OCI-LY3 (cell line): ENCODE data around the gene VAV3.

Experiments
- EZH2phosphoT487 ChIP-seq: fragments of 200-600 bp; shearing (Covaris generic); IDR thresholded peaks from 2 replicates; pipeline ENCODE4 v1.6.1; 2018; ENCODE audit warnings: antibody characterized with exemption, mixed run types, low read depth
- TF ChIP-seq, protein P1 (sequence below): fragments of 200-600, 300-600 bp; sonication (generic); IDR thresholded peaks from 2 replicates; pipeline ENCODE4 v1.5.1; 2014; ENCODE audit warnings: antibody characterized with exemption, low read length, low read depth

DNA sequence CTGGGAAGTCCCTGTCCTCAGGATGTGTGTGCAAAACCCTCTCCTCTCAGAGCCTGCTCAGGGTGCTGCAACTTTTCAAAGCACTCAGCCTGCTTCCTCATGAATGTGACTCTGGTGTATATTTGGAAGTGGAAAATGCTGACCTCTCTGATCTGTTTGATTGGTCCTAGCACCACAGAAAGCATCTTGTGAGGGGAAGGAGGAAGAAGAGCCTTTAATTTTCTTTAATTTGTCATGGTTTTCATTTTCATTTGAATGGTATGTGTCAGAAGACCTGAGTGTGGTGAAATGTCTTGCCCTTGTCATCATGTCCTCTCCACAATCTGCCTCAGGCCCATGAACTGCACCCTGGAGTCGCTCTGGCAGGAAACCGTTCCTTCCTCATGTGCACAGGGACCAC, 440.7 kb downstream of the VAV3 start:
- TF ChIP-seq, protein P1, sequence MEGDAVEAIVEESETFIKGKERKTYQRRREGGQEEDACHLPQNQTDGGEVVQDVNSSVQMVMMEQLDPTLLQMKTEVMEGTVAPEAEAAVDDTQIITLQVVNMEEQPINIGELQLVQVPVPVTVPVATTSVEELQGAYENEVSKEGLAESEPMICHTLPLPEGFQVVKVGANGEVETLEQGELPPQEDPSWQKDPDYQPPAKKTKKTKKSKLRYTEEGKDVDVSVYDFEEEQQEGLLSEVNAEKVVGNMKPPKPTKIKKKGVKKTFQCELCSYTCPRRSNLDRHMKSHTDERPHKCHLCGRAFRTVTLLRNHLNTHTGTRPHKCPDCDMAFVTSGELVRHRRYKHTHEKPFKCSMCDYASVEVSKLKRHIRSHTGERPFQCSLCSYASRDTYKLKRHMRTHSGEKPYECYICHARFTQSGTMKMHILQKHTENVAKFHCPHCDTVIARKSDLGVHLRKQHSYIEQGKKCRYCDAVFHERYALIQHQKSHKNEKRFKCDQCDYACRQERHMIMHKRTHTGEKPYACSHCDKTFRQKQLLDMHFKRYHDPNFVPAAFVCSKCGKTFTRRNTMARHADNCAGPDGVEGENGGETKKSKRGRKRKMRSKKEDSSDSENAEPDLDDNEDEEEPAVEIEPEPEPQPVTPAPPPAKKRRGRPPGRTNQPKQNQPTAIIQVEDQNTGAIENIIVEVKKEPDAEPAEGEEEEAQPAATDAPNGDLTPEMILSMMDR: no peak
- TF ChIP-seq EZH2phosphoT487: no peak
